Ovary (tissue), 9 donors: ENCODE results near the gene TSPEAR. TPM values are rescaled to one million over a fixed set of nuclear protein-coding genes. Genes with fewer than 3 reads are reported as not detected.
"Not testable (repeated sequence)": the region's sequence is repeated elsewhere in the genome, so short reads cannot be mapped to it uniquely, and the experiment has no call there.

Experiments
- DNase-seq, 5 donors: peaks; one replicate each; pipeline ENCODE4 v3.0.0-alpha.2; 2019 to 2020
- H3K27ac ChIP-seq, 2 donors: fragments of 200-600 bp; one replicate each; pipeline versions ENCODE4 v1.5.1 to v1.8.0; 2019 to 2022
- H3K27me3 ChIP-seq: fragments of 200-600 bp; one replicate; pipeline ENCODE4 v1.8.0; 2022
- H3K36me3 ChIP-seq: fragments of 200-600 bp; sonication (generic); one replicate; pipeline ENCODE4 v1.5.1; 2019
- H3K4me1 ChIP-seq: one replicate; pipeline ENCODE4 v1.8.1; 2013; ENCODE audit warnings: mild to moderate bottlenecking, moderate library complexity; ENCODE audit not compliant: insufficient read depth
- H3K4me3 ChIP-seq: fragments of 200-600 bp; sonication (generic); one replicate; pipeline ENCODE4 v1.5.1; 2017
- H3K9me3 ChIP-seq, 2 donors: fragments of 200-600 bp in 1 of 2; sonication (generic) in 1 of 2; one replicate each; pipeline versions ENCODE4 v1.5.1 to v1.8.1; 2013 to 2019; ENCODE audit warnings: mild to moderate bottlenecking in 1 of 2, moderate library complexity in 1 of 2
- EP300 ChIP-seq: sonication (generic); formaldehyde crosslinking; IDR thresholded peaks from one replicate; pipeline ENCODE4 v1.6.1; 2017; ENCODE audit warnings: antibody characterized with exemption
- POLR2A ChIP-seq: fragments of 450-650 bp; IDR thresholded peaks from one replicate; pipeline ENCODE4 v1.6.1; 2017; ENCODE audit warnings: antibody characterized with exemption, mild to moderate bottlenecking, moderate library complexity
- WGBS, 3 donors: extraction: QIAGEN DNeasy Blood & Tissue Kit in 1 of 3; methylation state at CpG; one replicate each; pipeline versions ENCODE4 v1.1.5 to v1.1.7; 2013 to 2017; 5-methylcytosine and 5-hydroxymethylcytosine counted together
- intact Hi-C, 4 donors: fragments of 100-400 bp; cut with DNase I; formaldehyde crosslinking; loops; one replicate each; pipeline versions ENCODE4 v1.11.0 to v1.15.1; 2022 to 2023
- polyA plus RNA-seq, 2 donors: library from polyadenylated mRNA; stranded (reverse); fragments of 200-250 nt in 1 of 2; fragments of 350-450 nt in 1 of 2; fragmentation: Illumina TruSeq in 1 of 2; extraction: RNeasy Lipid Tissue Mini Kit (QIAGEN cat#74804) in 1 of 2; gene quantifications; one replicate each; pipeline ENCODE4 v1.2.3, GENCODE V29; 2013 to 2014
- total RNA-seq, 7 donors: library from RNA; depleted of rRNA in 2 of 7; stranded (reverse); fragments of >200 nt in 2 of 7; fragmentation: NEBNext Ultra II Directional in 3 of 7; extraction: Animal tissue kit (Norgen Biotek cat#: 25700) in 3 of 7; gene quantifications; one replicate each; pipeline versions ENCODE4 v1.1.0 to v1.2.4, GENCODE V29; 2016 to 2023
- TF ChIP-seq, protein P1 (sequence below), 3 donors: fragments of 450-650 bp in 2 of 3; fragments of 200-600 bp in 1 of 3; IDR thresholded peaks; one replicate each; pipeline versions ENCODE4 v1.5.1 to v1.8.0; 2016 to 2022; ENCODE audit warnings: antibody characterized with exemption in 3 of 3, mild to moderate bottlenecking in 1 of 3
- donor health status: DM: no; HTN: no; CAD: no; lungs with moderate emphysema.
- donor health status: DM: no; HTN: no; CAD: no.
- donor health status: Bipolar disorder and iron deficiency.
- donor health status: DM: yes; HTN: yes; CAD: no.
- donor health status: DM: no; HTN: no; CAD: no.
- donor health status: DM: yes; HTN: yes; CAD: no.

Gene TSPEAR
- total and polyA plus RNA-seq, 9 donors: 0.07 to 0.27 (median 0.11) TPM; not detected in 4

- TF ChIP-seq POLR2A (no peak), EP300 (no peak)
- TF ChIP-seq, protein P1, sequence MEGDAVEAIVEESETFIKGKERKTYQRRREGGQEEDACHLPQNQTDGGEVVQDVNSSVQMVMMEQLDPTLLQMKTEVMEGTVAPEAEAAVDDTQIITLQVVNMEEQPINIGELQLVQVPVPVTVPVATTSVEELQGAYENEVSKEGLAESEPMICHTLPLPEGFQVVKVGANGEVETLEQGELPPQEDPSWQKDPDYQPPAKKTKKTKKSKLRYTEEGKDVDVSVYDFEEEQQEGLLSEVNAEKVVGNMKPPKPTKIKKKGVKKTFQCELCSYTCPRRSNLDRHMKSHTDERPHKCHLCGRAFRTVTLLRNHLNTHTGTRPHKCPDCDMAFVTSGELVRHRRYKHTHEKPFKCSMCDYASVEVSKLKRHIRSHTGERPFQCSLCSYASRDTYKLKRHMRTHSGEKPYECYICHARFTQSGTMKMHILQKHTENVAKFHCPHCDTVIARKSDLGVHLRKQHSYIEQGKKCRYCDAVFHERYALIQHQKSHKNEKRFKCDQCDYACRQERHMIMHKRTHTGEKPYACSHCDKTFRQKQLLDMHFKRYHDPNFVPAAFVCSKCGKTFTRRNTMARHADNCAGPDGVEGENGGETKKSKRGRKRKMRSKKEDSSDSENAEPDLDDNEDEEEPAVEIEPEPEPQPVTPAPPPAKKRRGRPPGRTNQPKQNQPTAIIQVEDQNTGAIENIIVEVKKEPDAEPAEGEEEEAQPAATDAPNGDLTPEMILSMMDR (IDR thresholded peaks at IDR 0.05): no peak
- H3K36me3 ChIP-seq: no peaks in the 10 kb centered on the region
- no peaks in the 10 kb centered on the region for H3K27me3 ChIP-seq
- H3K27ac ChIP-seq: no peak overlapping the region
- no peak for DNase-seq
- intact Hi-C loops: loop anchor here in 1 of 4 donors (10.0 kb wide), 1 partner anchor 287 kb away; no protein-coding TSS in a partner anchor
- peaks cover 1% of the 10 kb centered on the region for H3K4me1 ChIP-seq
- no peaks in the 10 kb centered on the region for H3K9me3 ChIP-seq
- no peak overlapping the region for H3K4me3 ChIP-seq
- WGBS, 3 donors: 80 to 84% (median 81%) methylated on average over 26 of the region's 26 CpGs
Measured at GRCh38 chr21:44507673-44508425, 203.5 kb downstream of the TSPEAR start.

GRCh38 chr21:44506279-44507255 is 204.8 kb downstream of the TSPEAR start:
- intact Hi-C loops: loop anchor here in 1 of 4 donors (10.0 kb wide), 1 partner anchor 288 kb away; no protein-coding TSS in a partner anchor
- WGBS, 3 donors: 66 to 73% (median 69%) methylated on average over 44 of the region's 44 CpGs

GRCh38 chr21:44505673-44506278 is 205.6 kb downstream of the TSPEAR start:
- TF ChIP-seq, protein P1 (IDR thresholded peaks at IDR 0.05): no peak
- TF ChIP-seq EP300 (no peak), POLR2A (no peak)
- Histone ChIP-seq H3K27me3 (no peaks in the 10 kb centered on the region), H3K4me1 (peaks cover 1% of the 10 kb centered on the region), H3K36me3 (no peaks in the 10 kb centered on the region), H3K27ac (no peak overlapping the region), H3K4me3 (no peak overlapping the region), H3K9me3 (no peaks in the 10 kb centered on the region)
- 77 to 82% (median 78%) methylated on average over 16 of the region's 16 CpGs for whole genome bisulfite sequencing, 3 donors
- DNase-seq: no peak
- intact Hi-C loops: loop anchor here in 1 of 4 donors (10.0 kb wide), 1 partner anchor 289 kb away; no protein-coding TSS in a partner anchor

More at GRCh38 chr21:44506279-44507255, 204.8 kb downstream of the TSPEAR start:
- Histone ChIP-seq H3K9me3 (no peaks in the 10 kb centered on the region), H3K27me3 (no peaks in the 10 kb centered on the region), H3K4me3 (no peak overlapping the region), H3K27ac (no peak overlapping the region), H3K4me1 (peaks cover 1% of the 10 kb centered on the region), H3K36me3 (no peaks in the 10 kb centered on the region)
- TF ChIP-seq, protein P1 (IDR thresholded peaks at IDR 0.05): no peak
- no peak for TF ChIP-seq EP300
- no peak for TF ChIP-seq POLR2A
- DNase-seq: no peak

GRCh38 chr21:44503901-44504399 is 207.4 kb downstream of the TSPEAR start:
- no peak overlapping the region for H3K4me3 ChIP-seq
- H3K4me1 ChIP-seq: no peaks in the 10 kb centered on the region
- no peaks in the 10 kb centered on the region for H3K27me3 ChIP-seq
- intact Hi-C loops: loop anchor here in 1 of 4 donors (10.0 kb wide), 1 partner anchor 291 kb away; no protein-coding TSS in a partner anchor
- WGBS, 3 donors: 75 to 81% (median 80%) methylated on average over 20 of the region's 20 CpGs
- no peak overlapping the region for H3K27ac ChIP-seq
- TF ChIP-seq POLR2A (no peak), EP300 (no peak)
- TF ChIP-seq, protein P1 (IDR thresholded peaks at IDR 0.05): no peak
- DNase-seq: no peak
- no peaks in the 10 kb centered on the region for H3K36me3 ChIP-seq
- no peaks in the 10 kb centered on the region for H3K9me3 ChIP-seq

DNA sequence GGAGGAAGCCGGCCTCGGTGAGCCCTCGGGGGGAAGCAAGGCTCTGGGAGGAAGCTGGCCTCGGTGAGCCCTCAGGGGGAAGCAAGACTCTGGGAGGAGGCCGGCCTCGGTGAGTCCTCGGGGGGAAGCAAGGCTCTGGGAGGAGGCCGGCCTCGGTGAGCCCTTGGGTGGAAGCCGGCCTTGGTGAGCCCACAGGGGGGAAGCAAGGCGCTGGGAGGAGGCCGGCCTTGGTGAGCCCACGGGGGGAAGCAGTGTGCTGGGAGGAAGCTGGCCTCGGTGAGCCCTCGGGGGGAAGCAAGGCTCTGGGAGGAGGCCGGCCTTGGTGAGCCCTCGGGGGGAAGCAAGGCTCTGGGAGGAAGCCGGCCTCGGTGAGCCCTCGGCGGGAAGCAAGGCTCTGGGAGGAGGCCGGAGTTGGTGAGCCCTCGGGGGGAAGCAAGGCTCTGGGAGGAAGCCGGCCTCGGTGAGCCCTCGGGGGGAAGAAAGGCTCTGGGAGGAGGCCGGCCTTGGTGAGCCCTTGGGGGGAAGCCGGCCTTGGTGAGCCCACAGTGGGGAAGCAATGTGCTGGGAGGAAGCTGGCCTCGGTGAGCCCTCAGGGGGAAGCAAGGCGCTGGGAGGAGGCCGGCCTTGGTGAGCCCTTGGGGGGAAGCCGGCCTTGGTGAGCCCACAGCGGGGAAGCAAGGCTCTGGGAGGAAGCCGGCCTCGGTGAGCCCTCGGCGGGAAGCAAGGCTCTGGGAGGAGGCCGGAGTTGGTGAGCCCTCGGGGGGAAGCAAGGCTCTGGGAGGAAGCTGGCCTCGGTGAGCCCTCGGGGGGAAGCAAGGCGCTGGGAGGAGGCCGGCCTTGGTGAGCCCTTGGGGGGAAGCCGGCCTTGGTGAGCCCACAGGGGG is 208.1 kb downstream of the TSPEAR start:
- not testable (repeated sequence) for H3K4me1 ChIP-seq, H3K4me3 ChIP-seq, H3K27ac ChIP-seq, H3K27me3 ChIP-seq, H3K9me3 ChIP-seq, H3K36me3 ChIP-seq, DNase-seq
- intact Hi-C loops: loop anchor here in 1 of 4 donors (10.0 kb wide), 1 partner anchor 292 kb away; no protein-coding TSS in a partner anchor
- 72 to 78% (median 74%) methylated on average over 43 to 44 of the region's 44 CpGs for WGBS, 3 donors
